Measurements from ENCODE around the gene EEF2K. TPM values are rescaled to one million over a fixed set of nuclear protein-coding genes. Genes with fewer than 3 reads are reported as not detected.

EEF2K gene
- polyA plus RNA-seq, 1 donor = 18.7 TPM

GRCh38 chr16:22252317-22252716 lies 46.2 kb downstream of the EEF2K start:
- H3K36me3 ChIP-seq (ENCODE audit: control insufficient read depth, insufficient read depth, low read length) = peaks cover 60% of the 10 kb centered on the region
- no peaks in the 10 kb centered on the region for H3K9me3 ChIP-seq (ENCODE audit: control insufficient read depth, low read depth, low read length)
- no peak overlapping the region for H3K27ac ChIP-seq (ENCODE audit: low read length)
- WGBS (ENCODE audit: insufficient coverage, low lambda C conversion rate) = 100% methylated on average over 1 of the region's 5 CpGs
- H3K4me1 ChIP-seq (ENCODE audit: control insufficient read depth, insufficient read depth, low read length) = no peaks in the 10 kb centered on the region
- H3K4me3 ChIP-seq (ENCODE audit: low read length) = no peak overlapping the region
- no peaks in the 10 kb centered on the region for H3K27me3 ChIP-seq (ENCODE audit: control insufficient read depth, insufficient read depth, low read length)
- no peak for DNase-seq

GRCh38 chr16:22253272-22253671 lies 47.2 kb downstream of the EEF2K start:
- Histone ChIP-seq H3K4me3 (ENCODE audit: low read length) (no peak overlapping the region), H3K27me3 (ENCODE audit: control insufficient read depth, insufficient read depth, low read length) (no peaks in the 10 kb centered on the region), H3K4me1 (ENCODE audit: control insufficient read depth, insufficient read depth, low read length) (no peaks in the 10 kb centered on the region), H3K9me3 (ENCODE audit: control insufficient read depth, low read depth, low read length) (peaks cover under 1% of the 10 kb centered on the region), H3K36me3 (ENCODE audit: control insufficient read depth, insufficient read depth, low read length) (peaks cover 66% of the 10 kb centered on the region), H3K27ac (ENCODE audit: low read length) (no peak overlapping the region)
- no peak for DNase-seq
- no CpG with 5 or more reads among the region's 5 CpGs for WGBS (ENCODE audit: insufficient coverage, low lambda C conversion rate)

GRCh38 chr16:22255335-22255734 lies 49.3 kb downstream of the EEF2K start:
- no peak overlapping the region for H3K4me3 ChIP-seq (ENCODE audit: low read length)
- H3K36me3 ChIP-seq (ENCODE audit: control insufficient read depth, insufficient read depth, low read length) = peaks cover 75% of the 10 kb centered on the region
- no peak for DNase-seq
- no CpG with 5 or more reads among the region's 1 CpG for WGBS (ENCODE audit: insufficient coverage, low lambda C conversion rate)
- no peaks in the 10 kb centered on the region for H3K4me1 ChIP-seq (ENCODE audit: control insufficient read depth, insufficient read depth, low read length)
- H3K27ac ChIP-seq (ENCODE audit: low read length) = no peak overlapping the region
- peaks cover 8% of the 10 kb centered on the region for H3K9me3 ChIP-seq (ENCODE audit: control insufficient read depth, low read depth, low read length)
- H3K27me3 ChIP-seq (ENCODE audit: control insufficient read depth, insufficient read depth, low read length) = no peaks in the 10 kb centered on the region

- WGBS (ENCODE audit: insufficient coverage, low lambda C conversion rate) = no CpG with 5 or more reads among the region's 13 CpGs
- peaks cover 74% of the 10 kb centered on the region for H3K36me3 ChIP-seq (ENCODE audit: control insufficient read depth, insufficient read depth, low read length)
- DNase-seq = no peak
Measured at GRCh38 chr16:22257440-22257839, 51.4 kb downstream of the EEF2K start.

GRCh38 chr16:22260490-22260889 lies 54.4 kb downstream of the EEF2K start:
- Histone ChIP-seq H3K4me3 (ENCODE audit: low read length) (no peak overlapping the region), H3K36me3 (ENCODE audit: control insufficient read depth, insufficient read depth, low read length) (peaks cover 70% of the 10 kb centered on the region), H3K27ac (ENCODE audit: low read length) (no peak overlapping the region), H3K9me3 (ENCODE audit: control insufficient read depth, low read depth, low read length) (peaks cover 9% of the 10 kb centered on the region), H3K27me3 (ENCODE audit: control insufficient read depth, insufficient read depth, low read length) (no peaks in the 10 kb centered on the region), H3K4me1 (ENCODE audit: control insufficient read depth, insufficient read depth, low read length) (no peaks in the 10 kb centered on the region)
- WGBS (ENCODE audit: insufficient coverage, low lambda C conversion rate) = no CpG with 5 or more reads among the region's 3 CpGs
- no peak for DNase-seq

More at GRCh38 chr16:22257440-22257839, 51.4 kb downstream of the EEF2K start:
- H3K4me3 ChIP-seq (ENCODE audit: low read length) = no peak overlapping the region
- H3K9me3 ChIP-seq (ENCODE audit: control insufficient read depth, low read depth, low read length) = peaks cover 9% of the 10 kb centered on the region
- H3K4me1 ChIP-seq (ENCODE audit: control insufficient read depth, insufficient read depth, low read length) = no peaks in the 10 kb centered on the region
- no peaks in the 10 kb centered on the region for H3K27me3 ChIP-seq (ENCODE audit: control insufficient read depth, insufficient read depth, low read length)
- H3K27ac ChIP-seq (ENCODE audit: low read length) = no peak overlapping the region

GRCh38 chr16:22262460-22262859 lies 56.4 kb downstream of the EEF2K start:
- no peaks in the 10 kb centered on the region for H3K4me1 ChIP-seq (ENCODE audit: control insufficient read depth, insufficient read depth, low read length)
- H3K27ac ChIP-seq (ENCODE audit: low read length) = no peak overlapping the region
- peaks cover 9% of the 10 kb centered on the region for H3K9me3 ChIP-seq (ENCODE audit: control insufficient read depth, low read depth, low read length)
- H3K27me3 ChIP-seq (ENCODE audit: control insufficient read depth, insufficient read depth, low read length) = no peaks in the 10 kb centered on the region
- no peak overlapping the region for H3K4me3 ChIP-seq (ENCODE audit: low read length)
- peaks cover 74% of the 10 kb centered on the region for H3K36me3 ChIP-seq (ENCODE audit: control insufficient read depth, insufficient read depth, low read length)
- DNase-seq = no peak
- WGBS (ENCODE audit: insufficient coverage, low lambda C conversion rate) = no CpG with 5 or more reads among the region's 4 CpGs

GRCh38 chr16:22264786-22265185 lies 58.7 kb downstream of the EEF2K start:
- no peak overlapping the region for H3K27ac ChIP-seq (ENCODE audit: low read length)

GRCh38 chr16:22265351-22265750 lies 59.3 kb downstream of the EEF2K start:
- Histone ChIP-seq H3K27me3 (ENCODE audit: control insufficient read depth, insufficient read depth, low read length) (no peaks in the 10 kb centered on the region), H3K36me3 (ENCODE audit: control insufficient read depth, insufficient read depth, low read length) (peaks cover 65% of the 10 kb centered on the region), H3K27ac (ENCODE audit: low read length) (no peak overlapping the region), H3K9me3 (ENCODE audit: control insufficient read depth, low read depth, low read length) (peaks cover under 1% of the 10 kb centered on the region), H3K4me1 (ENCODE audit: control insufficient read depth, insufficient read depth, low read length) (no peaks in the 10 kb centered on the region), H3K4me3 (ENCODE audit: low read length) (no peak overlapping the region)
- no CpG with 5 or more reads among the region's 5 CpGs for WGBS (ENCODE audit: insufficient coverage, low lambda C conversion rate)
- no peak for DNase-seq

More at GRCh38 chr16:22264786-22265185, 58.7 kb downstream of the EEF2K start:
- Histone ChIP-seq H3K27me3 (ENCODE audit: control insufficient read depth, insufficient read depth, low read length) (no peaks in the 10 kb centered on the region), H3K4me1 (ENCODE audit: control insufficient read depth, insufficient read depth, low read length) (no peaks in the 10 kb centered on the region), H3K9me3 (ENCODE audit: control insufficient read depth, low read depth, low read length) (peaks cover 5% of the 10 kb centered on the region), H3K4me3 (ENCODE audit: low read length) (no peak overlapping the region), H3K36me3 (ENCODE audit: control insufficient read depth, insufficient read depth, low read length) (peaks cover 66% of the 10 kb centered on the region)
- no CpG with 5 or more reads among the region's 7 CpGs for WGBS (ENCODE audit: insufficient coverage, low lambda C conversion rate)
- no peak for DNase-seq

- WGBS (ENCODE audit: insufficient coverage, low lambda C conversion rate) = no CpG with 5 or more reads among the region's 19 CpGs
- H3K36me3 ChIP-seq (ENCODE audit: control insufficient read depth, insufficient read depth, low read length) = peaks cover 61% of the 10 kb centered on the region
- no peak overlapping the region for H3K4me3 ChIP-seq (ENCODE audit: low read length)
- H3K9me3 ChIP-seq (ENCODE audit: control insufficient read depth, low read depth, low read length) = no peaks in the 10 kb centered on the region
- H3K4me1 ChIP-seq (ENCODE audit: control insufficient read depth, insufficient read depth, low read length) = no peaks in the 10 kb centered on the region
- H3K27ac ChIP-seq (ENCODE audit: low read length) = no peak overlapping the region
- DNase-seq = no peak
- no peaks in the 10 kb centered on the region for H3K27me3 ChIP-seq (ENCODE audit: control insufficient read depth, insufficient read depth, low read length)
Measured at GRCh38 chr16:22266546-22266945, 60.5 kb downstream of the EEF2K start.

GRCh38 chr16:22267764-22268163 lies 61.7 kb downstream of the EEF2K start:
- H3K9me3 ChIP-seq (ENCODE audit: control insufficient read depth, low read depth, low read length) = no peaks in the 10 kb centered on the region
- no peak overlapping the region for H3K27ac ChIP-seq (ENCODE audit: low read length)
- H3K4me1 ChIP-seq (ENCODE audit: control insufficient read depth, insufficient read depth, low read length) = no peaks in the 10 kb centered on the region
- H3K4me3 ChIP-seq (ENCODE audit: low read length) = no peak overlapping the region
- peaks cover 64% of the 10 kb centered on the region for H3K36me3 ChIP-seq (ENCODE audit: control insufficient read depth, insufficient read depth, low read length)
- 80% methylated on average over 1 of the region's 8 CpGs for WGBS (ENCODE audit: insufficient coverage, low lambda C conversion rate)
- H3K27me3 ChIP-seq (ENCODE audit: control insufficient read depth, insufficient read depth, low read length) = no peaks in the 10 kb centered on the region
- no peak for DNase-seq

GRCh38 chr16:22270525-22270924 lies 64.4 kb downstream of the EEF2K start:
- 90% methylated on average over 2 of the region's 3 CpGs for WGBS (ENCODE audit: insufficient coverage, low lambda C conversion rate)

More at GRCh38 chr16:22270525-22270924, 64.4 kb downstream of the EEF2K start:
- no peaks in the 10 kb centered on the region for H3K27me3 ChIP-seq (ENCODE audit: control insufficient read depth, insufficient read depth, low read length)
- H3K27ac ChIP-seq (ENCODE audit: low read length) = no peak overlapping the region
- no peak overlapping the region for H3K4me3 ChIP-seq (ENCODE audit: low read length)
- H3K36me3 ChIP-seq (ENCODE audit: control insufficient read depth, insufficient read depth, low read length) = peaks cover 72% of the 10 kb centered on the region
- no peaks in the 10 kb centered on the region for H3K4me1 ChIP-seq (ENCODE audit: control insufficient read depth, insufficient read depth, low read length)
- no peak for DNase-seq
- no peaks in the 10 kb centered on the region for H3K9me3 ChIP-seq (ENCODE audit: control insufficient read depth, low read depth, low read length)

Data from large intestine (tissue), 3 donors.